ENCODE data around the gene METRNL.

- TF ChIP-seq BHLHE40 (IDR thresholded peaks at IDR 0.05; ENCODE audit: borderline replicate concordance) (no peak), PKNOX1 (IDR thresholded peaks at IDR 0.05) (no peak), SP1 (IDR thresholded peaks at IDR 0.05) (no peak), SUZ12 (IDR thresholded peaks at IDR 0.05) (no peak), ZNF384 (IDR thresholded peaks at IDR 0.05) (no peak), ELF4 (IDR thresholded peaks at IDR 0.05) (no peak), FOXK2 (IDR thresholded peaks at IDR 0.05) (no peak), L3MBTL2 (conservative IDR thresholded peaks at IDR 0.05) (no peak), NFRKB (IDR thresholded peaks at IDR 0.05) (no peak), ARNT (IDR thresholded peaks at IDR 0.05) (no peak), LEF1 (IDR thresholded peaks at IDR 0.05; ENCODE audit: borderline replicate concordance) (no peak), TARDBP (IDR thresholded peaks at IDR 0.05) (no peak), HDGF (IDR thresholded peaks at IDR 0.05; ENCODE audit: borderline replicate concordance) (no peak), FOXM1 (IDR thresholded peaks at IDR 0.05; ENCODE audit: borderline replicate concordance) (no peak)
Measured at GRCh38 chr17:83031321-83031945, 48.0 kb upstream of the METRNL start.
